Measurements from ENCODE around the gene ATP6AP1. TPM values are rescaled to one million over a fixed set of nuclear protein-coding genes. Genes with fewer than 3 reads are reported as not detected.

Gene ATP6AP1
- total and polyA plus RNA-seq, 10 of the 15 experiments (the other 5 are each of a cell fraction or from before 2014, with no cell fraction given), result 4.5 to 56.4 (median 32.0) TPM

DNA sequence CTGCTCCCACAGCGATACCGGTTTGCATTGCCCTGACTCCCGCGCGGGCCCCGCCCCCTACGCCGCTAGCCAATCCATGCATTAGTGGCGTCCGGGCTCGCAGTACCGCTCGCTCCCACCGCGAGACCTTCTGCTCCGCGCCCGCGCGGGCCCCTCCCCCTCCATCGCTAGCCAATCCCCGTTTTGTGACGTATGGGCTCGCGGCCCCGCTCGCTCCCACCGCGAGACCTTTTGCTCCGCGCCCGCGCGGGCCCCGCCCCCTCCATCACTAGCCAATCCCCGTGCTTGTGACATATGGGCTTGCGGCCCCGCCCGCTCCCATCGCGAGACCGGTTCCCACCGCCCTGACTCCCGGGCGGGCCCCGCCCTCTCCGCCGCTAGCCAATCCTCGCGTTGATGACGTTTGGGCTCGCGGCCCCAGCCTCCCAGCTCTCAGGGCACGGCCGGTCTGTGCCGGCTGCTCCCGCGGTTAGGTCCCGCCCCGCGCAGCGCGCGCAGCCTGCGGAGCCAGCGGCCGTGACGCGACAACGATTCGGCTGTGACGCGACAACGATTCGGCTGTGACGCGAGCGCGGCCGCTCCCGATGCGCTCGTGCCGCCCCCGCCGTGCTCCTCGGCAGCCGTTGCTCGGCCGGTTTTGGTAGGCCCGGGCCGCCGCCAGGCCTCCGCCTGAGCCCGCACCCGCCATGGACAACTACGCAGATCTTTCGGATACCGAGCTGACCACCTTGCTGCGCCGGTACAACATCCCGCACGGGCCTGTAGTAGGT lies 49.5 kb upstream of the ATP6AP1 start, which contains the start of gene EMD:
Gene EMD, plus strand, starts transcription at position 497 of the 770 bp plus-strand sequence. Its CDS starts 190 bp downstream, at position 687.
- H3K4me3 ChIP-seq, result peak within 1 kb of the TSS; percentile 88
- H3K9ac ChIP-seq (ENCODE audit: control insufficient read depth, insufficient read depth, low read length), result peak within 1 kb of the TSS; percentile 93
- no peaks in the 10 kb centered on the region for H4K20me1 ChIP-seq (ENCODE audit: control insufficient read depth, insufficient read depth)
- H3K9me3 ChIP-seq (replicated peaks; ENCODE audit: control insufficient read depth, insufficient read depth, low read length), result no peaks in the 10 kb centered on the region; the same call in 2 of the 3 replicates
- H3K27ac ChIP-seq (ENCODE audit: control insufficient read depth, insufficient read depth), result peak within 1 kb of the TSS; percentile 93
- ChIA-PET CTCF (no interaction called here), SMC1A (ENCODE audit: uncharacterized antibody, unreplicated experiment) (no interaction called here), POLR2A (interaction anchor here (0.7 to 1.3 kb wide), 3 partner anchors 8 to 111 kb away, joined by 3 to 4 read pairs (median 3); partner anchors contain the start of gene RPL10), RAD21 (ENCODE audit: unreplicated experiment) (interaction anchor here (0.6 kb wide), 1 partner anchor 140 kb away, joined by 3 read pairs; no protein-coding TSS in a partner anchor)
- FAIRE-seq (peak; percentile 90), DNase-seq (ENCODE audit: low read depth, low spot score) (peak; percentile 87), ATAC-seq (peak; percentile 89)
- intact Hi-C loops (cut with micrococcal nuclease; ENCODE audit: unreplicated experiment), result loop anchor here (1.0 to 10.0 kb wide), 2 partner anchors 10 to 46 kb away; partner anchors contain the start of gene ATP6AP1
- peak within 1 kb of the TSS; percentile 17 for H2AFZ ChIP-seq (ENCODE audit: control insufficient read depth, low read depth, low read length)
- no TSS peak for BruUV-seq (replicated peaks)
- 33% methylated on average over 76 of the region's 103 CpGs for WGBS (ENCODE audit: insufficient coverage, insufficient replicate concordance, low lambda C conversion rate, missing lambda C conversion rate)
- peaks cover 15% of the 10 kb centered on the region for H3K79me2 ChIP-seq (ENCODE audit: control insufficient read depth, insufficient read depth, low read length)
- H3K4me1 ChIP-seq (ENCODE audit: control insufficient read depth, insufficient read depth, low read length), result peaks cover 2% of the 10 kb centered on the region
- H3K4me2 ChIP-seq (ENCODE audit: control insufficient read depth, insufficient read depth), result peak within 1 kb of the TSS; percentile 71
- H3K36me3 ChIP-seq (ENCODE audit: control insufficient read depth in 2 of 2, insufficient read depth in 2 of 2, low read length in 1 of 2), result no peaks in the 10 kb centered on the region; a peak in 1 of 4 replicates
- in situ Hi-C loops (cut with MboI), result loop anchor here (5.0 kb wide), 1 partner anchor 158 kb away; no protein-coding TSS in a partner anchor
- no peaks in the 10 kb centered on the region for H3K27me3 ChIP-seq (replicated peaks in 1 of 2; ENCODE audit: control insufficient read depth in 2 of 2, insufficient read depth in 2 of 2, low read length in 1 of 2)
- TF ChIP-seq KDM1A (IDR thresholded peaks at IDR 0.05; ENCODE audit: borderline replicate concordance) (no peak), YY1 (IDR thresholded peaks at IDR 0.05; ENCODE audit: low read depth, low read length) (no peak), SMARCA5 (IDR thresholded peaks at IDR 0.05) (0 out of 2 replicates have a peak, but pooled peaks have one; percentile 29), TCF3 (IDR thresholded peaks at IDR 0.05; ENCODE audit: borderline replicate concordance, insufficient read depth, low read depth, low read length) (0 out of 2 replicates have a peak, but pooled peaks have one; percentile 21), LARP7 (IDR thresholded peaks at IDR 0.05) (peak; percentile 84), RB1 (IDR thresholded peaks at IDR 0.05; ENCODE audit: borderline replicate concordance) (no peak; the same call in 1 of the 2 replicates), TCF7 (IDR thresholded peaks at IDR 0.05; ENCODE audit: borderline replicate concordance) (no peak), BRCA1 (IDR thresholded peaks at IDR 0.05; ENCODE audit: low read depth, low read length) (peak; percentile 79), EGR1 (IDR thresholded peaks at IDR 0.05; ENCODE audit: borderline replicate concordance in 1 of 2, low read depth in 2 of 2, low read length in 2 of 2) (peak in 1 of 2 experiments; percentile 69; a peak in 2 of 3 replicates), NFYB (IDR thresholded peaks at IDR 0.05; ENCODE audit: insufficient read depth, low read depth, low read length) (peak; percentile 75; the same call in 1 of the 2 replicates), BHLHE40 (IDR thresholded peaks at IDR 0.05; ENCODE audit: borderline replicate concordance in 1 of 2, low read depth in 2 of 2, low read length in 1 of 2) (peak; percentile 37 to 92; a peak in 3 of 4 replicates), CREM (IDR thresholded peaks at IDR 0.05; ENCODE audit: low read depth) (peak; percentile 92), CREB1 (IDR thresholded peaks at IDR 0.05; ENCODE audit: low read depth) (peak; percentile 99), NFYA (IDR thresholded peaks at IDR 0.05; ENCODE audit: borderline replicate concordance, low read depth, low read length) (no peak), SREBF2 (IDR thresholded peaks at IDR 0.05; ENCODE audit: low read length) (peak; percentile 57)
- TF ChIP-seq, protein P1, sequence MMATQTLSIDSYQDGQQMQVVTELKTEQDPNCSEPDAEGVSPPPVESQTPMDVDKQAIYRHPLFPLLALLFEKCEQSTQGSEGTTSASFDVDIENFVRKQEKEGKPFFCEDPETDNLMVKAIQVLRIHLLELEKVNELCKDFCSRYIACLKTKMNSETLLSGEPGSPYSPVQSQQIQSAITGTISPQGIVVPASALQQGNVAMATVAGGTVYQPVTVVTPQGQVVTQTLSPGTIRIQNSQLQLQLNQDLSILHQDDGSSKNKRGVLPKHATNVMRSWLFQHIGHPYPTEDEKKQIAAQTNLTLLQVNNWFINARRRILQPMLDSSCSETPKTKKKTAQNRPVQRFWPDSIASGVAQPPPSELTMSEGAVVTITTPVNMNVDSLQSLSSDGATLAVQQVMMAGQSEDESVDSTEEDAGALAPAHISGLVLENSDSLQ (IDR thresholded peaks at IDR 0.05), result 0 out of 2 replicates have a peak, but pooled peaks have one; percentile 11
- TF ChIP-seq, protein P2, sequence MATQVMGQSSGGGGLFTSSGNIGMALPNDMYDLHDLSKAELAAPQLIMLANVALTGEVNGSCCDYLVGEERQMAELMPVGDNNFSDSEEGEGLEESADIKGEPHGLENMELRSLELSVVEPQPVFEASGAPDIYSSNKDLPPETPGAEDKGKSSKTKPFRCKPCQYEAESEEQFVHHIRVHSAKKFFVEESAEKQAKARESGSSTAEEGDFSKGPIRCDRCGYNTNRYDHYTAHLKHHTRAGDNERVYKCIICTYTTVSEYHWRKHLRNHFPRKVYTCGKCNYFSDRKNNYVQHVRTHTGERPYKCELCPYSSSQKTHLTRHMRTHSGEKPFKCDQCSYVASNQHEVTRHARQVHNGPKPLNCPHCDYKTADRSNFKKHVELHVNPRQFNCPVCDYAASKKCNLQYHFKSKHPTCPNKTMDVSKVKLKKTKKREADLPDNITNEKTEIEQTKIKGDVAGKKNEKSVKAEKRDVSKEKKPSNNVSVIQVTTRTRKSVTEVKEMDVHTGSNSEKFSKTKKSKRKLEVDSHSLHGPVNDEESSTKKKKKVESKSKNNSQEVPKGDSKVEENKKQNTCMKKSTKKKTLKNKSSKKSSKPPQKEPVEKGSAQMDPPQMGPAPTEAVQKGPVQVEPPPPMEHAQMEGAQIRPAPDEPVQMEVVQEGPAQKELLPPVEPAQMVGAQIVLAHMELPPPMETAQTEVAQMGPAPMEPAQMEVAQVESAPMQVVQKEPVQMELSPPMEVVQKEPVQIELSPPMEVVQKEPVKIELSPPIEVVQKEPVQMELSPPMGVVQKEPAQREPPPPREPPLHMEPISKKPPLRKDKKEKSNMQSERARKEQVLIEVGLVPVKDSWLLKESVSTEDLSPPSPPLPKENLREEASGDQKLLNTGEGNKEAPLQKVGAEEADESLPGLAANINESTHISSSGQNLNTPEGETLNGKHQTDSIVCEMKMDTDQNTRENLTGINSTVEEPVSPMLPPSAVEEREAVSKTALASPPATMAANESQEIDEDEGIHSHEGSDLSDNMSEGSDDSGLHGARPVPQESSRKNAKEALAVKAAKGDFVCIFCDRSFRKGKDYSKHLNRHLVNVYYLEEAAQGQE (IDR thresholded peaks at IDR 0.05; ENCODE audit: low read depth, low read length), result 0 out of 2 replicates have a peak, but pooled peaks have one; percentile 20

Measured in GM12878 (cell line).